Stomach (tissue), 9 donors: ENCODE results near the gene FAM9C. TPM values are rescaled to one million over a fixed set of nuclear protein-coding genes. Genes with fewer than 3 reads are reported as not detected.
"Not testable (repeated sequence)": the region's sequence is repeated elsewhere in the genome, so short reads cannot be mapped to it uniquely, and the experiment has no call there.

Experiments used
- DNase-seq, 2 donors: peaks; one replicate each; pipeline versions ENCODE4 v3.0.0 to v3.0.0-alpha.2; 2013 to 2019
- H3K27ac ChIP-seq, 5 donors: fragments of 200-600 bp in 4 of 5; sonication (generic) in 4 of 5; one replicate each; pipeline ENCODE4 v1.5.1; 2013 to 2019; ENCODE audit warnings: mild to moderate bottlenecking in 1 of 5, moderate library complexity in 1 of 5
- H3K27me3 ChIP-seq, 3 donors: fragments of 200-600 bp; sonication (generic); one replicate each; pipeline ENCODE4 v1.5.1; 2017 to 2019; ENCODE audit warnings: mixed run types in 1 of 3
- H3K36me3 ChIP-seq, 4 donors: fragments of 200-600 bp; sonication (generic); 1 replicate in 3 of 4; 2 replicates in 1 of 4; pipeline ENCODE4 v1.5.1; 2016 to 2019
- H3K4me1 ChIP-seq, 4 donors: fragments of 200-600 bp; sonication (generic); one replicate each; pipeline ENCODE4 v1.5.1; 2016 to 2019
- H3K4me3 ChIP-seq, 4 donors: fragments of 200-600 bp; sonication (generic) in 3 of 4; one replicate each; pipeline ENCODE4 v1.5.1; 2016 to 2019; ENCODE audit warnings: mild to moderate bottlenecking in 1 of 4
- H3K9me3 ChIP-seq, 4 donors: fragments of 200-600 bp; sonication (generic); one replicate each; pipeline ENCODE4 v1.5.1; 2016 to 2019
- CTCF ChIP-seq, 7 experiments: fragments of 450-650 bp in 4 of 7; fragments of 200-600 bp in 3 of 7; sonication (generic) in 3 of 7; IDR thresholded peaks; one replicate each; pipeline ENCODE4 v1.5.1; 2016 to 2019; ENCODE audit warnings: antibody characterized with exemption in 7 of 7, control low read depth in 2 of 7, mild to moderate bottlenecking in 1 of 7
- EP300 ChIP-seq: sonication (generic); formaldehyde crosslinking; IDR thresholded peaks from one replicate; pipeline ENCODE4 v1.6.1; 2017; ENCODE audit warnings: antibody characterized with exemption
- POLR2A ChIP-seq, 4 donors: fragments of 450-650 bp; IDR thresholded peaks; one replicate each; pipeline ENCODE4 v1.6.1; 2016; ENCODE audit warnings: antibody characterized with exemption in 4 of 4, control low read depth in 2 of 4, mild to moderate bottlenecking in 1 of 4, moderate library complexity in 1 of 4
- POLR2AphosphoS5 ChIP-seq, 3 donors: sonication (generic); formaldehyde crosslinking; IDR thresholded peaks; one replicate each; pipeline ENCODE4 v1.6.1; 2016; ENCODE audit warnings: antibody characterized with exemption in 3 of 3
- WGBS, 5 donors: extraction: QIAGEN DNeasy Blood & Tissue Kit in 3 of 5; methylation state at CpG; one replicate each; pipeline versions ENCODE4 v1.1.5 to v1.1.7; 2013 to 2018; 5-methylcytosine and 5-hydroxymethylcytosine counted together
- intact Hi-C: fragments of 100-400 bp; cut with DNase I; formaldehyde crosslinking; loops from one replicate; pipeline ENCODE4 v1.15.1; 2023; ENCODE audit warnings: low total_unique reads
- polyA plus RNA-seq, 3 donors: library from polyadenylated mRNA; stranded (reverse); fragments of 200-250 nt; gene quantifications; one replicate each; pipeline ENCODE4 v1.2.3, GENCODE V29; 2013
- total RNA-seq, 5 donors: library from RNA; depleted of rRNA; stranded (reverse); fragments of >200 nt; gene quantifications; one replicate each; pipeline versions ENCODE4 v1.1.0 to v1.2.3, GENCODE V29; 2014 to 2016
- donor health status: healthy with polysubstance abuse.
- donor health status: Bipolar disorder and iron deficiency.
- donor health status: healthy.

FAM9C gene
- total and polyA plus RNA-seq, 8 donors = 0.18 to 0.31 TPM; not detected in 6

- WGBS, 5 donors = 87 to 95% (median 90%) methylated on average over 8 of the region's 8 CpGs
- intact Hi-C loops = no loop called here
- no peak overlapping the region for H3K4me3 ChIP-seq
Observed at GRCh38 chrX:13026877-13027652, 17.4 kb downstream of the FAM9C start.

DNA sequence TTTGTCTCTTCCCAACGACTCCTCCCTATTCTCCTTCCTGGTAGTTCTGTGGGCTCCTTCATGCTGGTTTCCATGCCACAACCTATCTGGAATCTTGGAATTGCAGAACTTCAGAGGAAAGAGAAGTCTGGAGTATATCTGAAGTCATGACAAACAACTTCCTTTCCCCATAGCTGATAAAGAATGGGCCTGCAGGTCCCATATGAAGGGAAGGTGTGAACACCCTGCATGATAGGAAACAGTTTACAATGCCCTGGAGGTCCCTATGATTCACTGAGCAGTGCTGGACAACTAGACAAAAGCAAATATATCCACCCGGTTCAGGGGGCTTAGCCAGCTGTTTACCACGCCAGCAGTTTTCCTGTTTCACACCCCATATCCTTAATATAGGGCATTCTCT, 19.4 kb downstream of the FAM9C start:
- no peaks in the 10 kb centered on the region for H3K27me3 ChIP-seq
- no peak for TF ChIP-seq POLR2AphosphoS5 (IDR thresholded peaks at IDR 0.05)
- no peak for TF ChIP-seq EP300
- no peak for TF ChIP-seq CTCF (IDR thresholded peaks at IDR 0.05)
- intact Hi-C loops = no loop called here
- DNase-seq = no peak
- no peaks in the 10 kb centered on the region for H3K36me3 ChIP-seq
- H3K9me3 ChIP-seq = no peaks in the 10 kb centered on the region
- H3K27ac ChIP-seq = no peak overlapping the region
- 60 to 79% (median 72%) methylated on average over 3 of the region's 3 CpGs for WGBS, 5 donors
- no peak overlapping the region for H3K4me3 ChIP-seq
- H3K4me1 ChIP-seq = peaks cover 5 to 23% (median 16%) of the 10 kb centered on the region in 4 donors

More at GRCh38 chrX:13026877-13027652, 17.4 kb downstream of the FAM9C start:
- Histone ChIP-seq H3K36me3 (no peaks in the 10 kb centered on the region), H3K27ac (no peak overlapping the region), H3K9me3 (no peaks in the 10 kb centered on the region), H3K27me3 (no peaks in the 10 kb centered on the region), H3K4me1 (peaks cover 5 to 32% (median 20%) of the 10 kb centered on the region in 4 donors)
- TF ChIP-seq POLR2AphosphoS5 (IDR thresholded peaks at IDR 0.05) = no peak
- TF ChIP-seq CTCF (IDR thresholded peaks at IDR 0.05) = no peak
- no peak for TF ChIP-seq POLR2A (IDR thresholded peaks at IDR 0.05)
- TF ChIP-seq EP300 = no peak
- no peak for DNase-seq

DNA sequence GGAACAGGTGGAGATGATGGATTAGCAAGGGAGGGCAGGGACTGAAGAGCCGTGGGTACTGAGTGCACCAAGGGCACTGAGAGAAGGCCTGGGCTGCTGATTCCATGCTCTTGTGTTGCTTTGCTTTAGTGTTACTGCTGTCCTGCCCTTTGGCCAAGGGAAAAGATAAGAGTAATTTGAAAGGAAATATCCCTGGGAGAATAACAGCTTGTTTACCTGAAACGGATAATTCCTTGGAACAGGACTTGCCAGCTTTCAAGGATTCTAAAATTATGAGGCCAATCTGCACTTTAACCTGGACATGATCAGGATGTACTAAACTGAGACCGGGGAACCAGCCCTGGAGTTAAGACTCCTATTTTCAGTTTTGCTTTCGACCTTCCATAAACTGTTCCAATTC, 20.4 kb downstream of the FAM9C start:
- H3K4me3 ChIP-seq = no peak overlapping the region
- TF ChIP-seq POLR2AphosphoS5 (IDR thresholded peaks at IDR 0.05) (no peak), POLR2A (IDR thresholded peaks at IDR 0.05) (no peak), CTCF (IDR thresholded peaks at IDR 0.05) (no peak), EP300 (no peak)
- H3K9me3 ChIP-seq = no peaks in the 10 kb centered on the region
- no peak overlapping the region for H3K27ac ChIP-seq
- 57 to 72% (median 65%) methylated on average over 4 of the region's 4 CpGs for WGBS, 5 donors
- DNase-seq = no peak
- H3K36me3 ChIP-seq = no peaks in the 10 kb centered on the region
- H3K4me1 ChIP-seq = peaks cover 5 to 13% (median 6%) of the 10 kb centered on the region in 4 donors
- no peaks in the 10 kb centered on the region for H3K27me3 ChIP-seq
- intact Hi-C loops = no loop called here

DNA sequence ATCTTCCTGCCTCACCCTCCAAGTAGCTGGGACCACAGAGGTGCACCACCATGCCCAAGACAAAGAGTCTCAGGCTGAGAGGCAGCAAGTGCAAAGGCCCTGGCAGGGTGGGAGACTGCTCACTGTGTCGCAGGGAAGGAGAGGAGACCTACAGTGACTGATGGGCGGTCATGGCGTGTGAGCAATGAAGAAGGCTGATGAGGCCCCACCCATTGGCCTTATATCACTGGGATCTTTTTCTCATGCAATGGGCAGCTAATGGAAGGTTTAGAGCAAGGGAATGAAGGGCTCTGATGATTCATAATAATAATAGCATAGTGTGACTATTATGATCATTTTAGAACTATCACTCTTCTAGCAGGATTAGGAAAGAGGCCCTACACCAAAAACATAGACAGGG, 20.9 kb downstream of the FAM9C start:
- Histone ChIP-seq H3K9me3 (no peaks in the 10 kb centered on the region), H3K27me3 (no peaks in the 10 kb centered on the region), H3K4me3 (no peak overlapping the region), H3K27ac (no peak overlapping the region), H3K4me1 (peaks cover 2 to 9% (median 3%) of the 10 kb centered on the region in 4 donors), H3K36me3 (no peaks in the 10 kb centered on the region)
- WGBS, 5 donors = 90 to 95% (median 93%) methylated on average over 2 to 3 of the region's 3 CpGs
- intact Hi-C loops = no loop called here
- no peak for TF ChIP-seq POLR2AphosphoS5 (IDR thresholded peaks at IDR 0.05)
- DNase-seq = no peak

GRCh38 chrX:13022926-13023325, 21.5 kb downstream of the FAM9C start:
- Histone ChIP-seq H3K36me3 (no peaks in the 10 kb centered on the region), H3K4me1 (peaks cover 0 to 5% (median 2%) of the 10 kb centered on the region in 4 donors), H3K27me3 (no peaks in the 10 kb centered on the region), H3K4me3 (no peak overlapping the region), H3K27ac (no peak overlapping the region), H3K9me3 (no peaks in the 10 kb centered on the region)
- DNase-seq = no peak
- intact Hi-C loops = no loop called here
- no peak for TF ChIP-seq POLR2A (IDR thresholded peaks at IDR 0.05)
- TF ChIP-seq POLR2AphosphoS5 (IDR thresholded peaks at IDR 0.05) = no peak
- TF ChIP-seq CTCF (IDR thresholded peaks at IDR 0.05) = no peak
- TF ChIP-seq EP300 = no peak
- 52 to 81% (median 71%) methylated on average over 2 of the region's 2 CpGs for WGBS, 5 donors

DNA sequence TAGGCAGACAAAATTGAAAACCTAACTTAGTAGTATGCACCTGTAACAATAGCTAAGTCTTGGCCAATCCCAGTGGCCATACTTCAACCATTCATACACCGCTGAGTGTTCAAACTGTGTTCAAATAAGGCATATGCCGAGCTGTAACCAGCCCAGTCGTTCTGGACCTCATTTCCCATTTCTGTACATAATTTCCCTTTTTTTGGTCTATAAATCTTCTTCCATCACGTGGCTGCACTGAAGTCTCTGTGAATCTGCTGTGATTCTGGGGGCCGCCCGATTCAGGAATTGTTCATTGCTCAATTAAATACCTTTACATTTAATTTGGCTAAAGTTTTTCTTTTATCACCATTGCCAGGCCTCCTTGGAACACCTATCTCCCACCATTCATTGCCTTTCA, 27.7 kb downstream of the FAM9C start:
- H3K9me3 ChIP-seq, H3K27ac ChIP-seq, DNase-seq, H3K4me3 ChIP-seq, H3K36me3 ChIP-seq, H3K27me3 ChIP-seq, intact Hi-C loops: not testable (repeated sequence)
- 86 to 90% (median 86%) methylated on average over 6 of the region's 6 CpGs for WGBS, 5 donors
- peaks cover 0 to 14% (median 0%) of the 10 kb centered on the region in 4 donors for H3K4me1 ChIP-seq
